Cerebellar cortex (tissue), 1 donor: ENCODE measurements around the gene CD38.

Experiments used
- DNase-seq: peaks from one replicate; pipeline ENCODE4 v3.0.0-alpha.2; 2015; ENCODE audit warnings: low spot score

Gene CD38

DNA sequence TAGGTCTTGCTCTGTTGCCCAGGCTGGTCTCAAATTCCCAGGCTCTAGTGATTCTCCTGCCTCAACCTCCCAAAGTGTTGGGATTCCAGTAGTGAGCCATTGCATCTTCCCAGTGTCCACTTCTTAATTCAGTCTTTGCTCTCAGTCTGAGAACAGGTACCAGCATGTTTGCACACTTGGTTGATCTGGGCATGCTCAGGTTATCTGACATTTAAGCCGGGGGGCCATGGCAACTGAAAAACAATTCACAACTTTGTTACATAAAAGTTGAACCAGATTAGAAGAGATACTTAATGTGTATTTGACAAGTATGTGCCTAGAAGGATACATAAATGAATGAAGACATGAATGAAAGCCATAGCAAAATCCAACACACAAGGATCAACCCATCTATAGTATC lies 121.4 kb downstream of the CD38 start:
- DNase-seq: no peak

DNA sequence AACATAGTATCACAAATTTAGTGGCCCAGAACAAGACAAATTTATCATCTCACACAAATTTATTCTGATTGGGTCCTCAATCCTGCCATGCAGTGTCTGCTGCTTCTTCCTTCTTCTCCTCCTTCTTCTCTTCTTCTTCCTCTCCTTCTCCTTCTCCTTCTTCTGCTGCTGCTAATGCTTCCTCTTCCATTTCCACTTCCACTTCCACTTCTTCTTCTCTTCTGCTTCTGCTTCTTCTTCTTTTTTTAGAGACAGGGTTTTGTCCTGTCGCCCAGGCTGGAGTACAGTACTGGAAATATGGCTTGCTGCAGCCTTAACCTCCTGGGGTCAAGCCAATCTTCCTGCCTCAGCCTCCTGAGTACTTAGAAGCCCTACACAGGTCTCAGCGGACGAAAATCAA lies 122.9 kb downstream of the CD38 start:
- DNase-seq: no peak

DNA sequence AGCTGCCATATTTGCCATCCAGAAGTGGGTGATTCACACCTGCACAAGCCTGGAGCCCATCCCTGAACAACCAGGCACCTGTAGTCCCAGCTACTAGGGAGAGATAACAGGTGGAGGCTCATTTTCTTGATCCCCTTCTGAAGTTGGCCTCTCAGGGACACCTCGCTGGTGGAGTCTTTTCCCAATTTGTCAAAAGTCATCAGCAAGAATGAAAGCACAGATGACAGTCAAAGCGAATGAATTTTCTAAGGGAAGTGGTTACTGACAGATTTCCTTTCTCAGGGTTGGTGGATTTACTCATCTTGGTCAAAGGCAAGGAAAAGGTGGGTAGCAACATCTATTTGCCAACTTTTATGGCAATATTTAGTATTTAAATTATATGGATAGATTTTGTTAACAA lies 123.9 kb downstream of the CD38 start:
- DNase-seq: no peak

DNA sequence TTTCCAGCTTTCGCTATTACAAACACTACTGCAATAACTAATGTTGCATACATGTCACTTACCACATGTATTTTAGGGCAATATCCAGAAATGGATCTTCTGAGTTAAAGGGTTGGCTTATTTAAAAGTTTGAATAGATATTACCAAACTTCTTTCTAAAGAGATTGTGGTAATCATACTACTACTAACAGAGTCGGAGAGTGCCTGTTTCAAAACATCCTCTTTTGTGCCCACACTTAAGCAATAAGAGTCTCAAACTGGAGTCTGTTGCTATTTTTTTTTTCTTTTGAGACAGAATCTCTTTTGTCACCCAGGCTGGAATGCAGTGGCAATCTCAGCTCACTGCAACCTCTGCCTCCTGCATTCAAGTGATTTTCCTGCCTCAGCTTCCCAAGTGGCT lies 124.6 kb downstream of the CD38 start:
- DNase-seq: no peak
